Measurements from ENCODE around the gene SH3GL2.

SH3GL2 gene

DNA sequence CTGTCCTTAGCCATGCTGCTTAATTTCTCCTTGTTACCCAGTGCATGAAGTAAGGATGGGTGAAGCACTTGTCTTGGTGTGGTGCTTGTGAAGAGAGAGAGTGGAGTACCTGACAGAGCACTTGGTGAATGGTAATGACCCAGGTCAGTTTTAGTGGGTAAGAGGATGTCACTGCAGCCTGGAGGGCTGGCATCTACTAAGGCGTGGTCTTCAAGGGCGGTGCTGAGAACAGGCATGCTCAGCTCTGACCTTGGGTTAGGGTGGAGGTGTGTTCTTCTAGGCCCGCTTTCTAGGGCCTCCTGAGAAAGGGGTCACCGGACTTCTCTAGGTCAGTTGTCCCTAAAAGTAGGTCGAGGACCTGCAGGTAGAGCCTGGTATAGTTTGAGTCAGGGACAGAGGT, 25.7 kb downstream of the SH3GL2 start:
- DNase-seq (ENCODE audit: low read depth in 2 of 2), result no peak
- TF ChIP-seq, protein P1, sequence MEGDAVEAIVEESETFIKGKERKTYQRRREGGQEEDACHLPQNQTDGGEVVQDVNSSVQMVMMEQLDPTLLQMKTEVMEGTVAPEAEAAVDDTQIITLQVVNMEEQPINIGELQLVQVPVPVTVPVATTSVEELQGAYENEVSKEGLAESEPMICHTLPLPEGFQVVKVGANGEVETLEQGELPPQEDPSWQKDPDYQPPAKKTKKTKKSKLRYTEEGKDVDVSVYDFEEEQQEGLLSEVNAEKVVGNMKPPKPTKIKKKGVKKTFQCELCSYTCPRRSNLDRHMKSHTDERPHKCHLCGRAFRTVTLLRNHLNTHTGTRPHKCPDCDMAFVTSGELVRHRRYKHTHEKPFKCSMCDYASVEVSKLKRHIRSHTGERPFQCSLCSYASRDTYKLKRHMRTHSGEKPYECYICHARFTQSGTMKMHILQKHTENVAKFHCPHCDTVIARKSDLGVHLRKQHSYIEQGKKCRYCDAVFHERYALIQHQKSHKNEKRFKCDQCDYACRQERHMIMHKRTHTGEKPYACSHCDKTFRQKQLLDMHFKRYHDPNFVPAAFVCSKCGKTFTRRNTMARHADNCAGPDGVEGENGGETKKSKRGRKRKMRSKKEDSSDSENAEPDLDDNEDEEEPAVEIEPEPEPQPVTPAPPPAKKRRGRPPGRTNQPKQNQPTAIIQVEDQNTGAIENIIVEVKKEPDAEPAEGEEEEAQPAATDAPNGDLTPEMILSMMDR (IDR thresholded peaks at IDR 0.05; ENCODE audit: low read depth, low read length), result no peak
- H3K4me3 ChIP-seq (replicated peaks in 1 of 2; ENCODE audit: low read depth in 2 of 2, low read length in 2 of 2), result no peak overlapping the region

GRCh38 chr9:17609312-17610005, 30.6 kb downstream of the SH3GL2 start:
- H3K4me3 ChIP-seq (replicated peaks in 1 of 2; ENCODE audit: low read depth in 2 of 2, low read length in 2 of 2), result no peak overlapping the region
- DNase-seq (ENCODE audit: low read depth in 2 of 2), result no peak
- TF ChIP-seq, protein P1 (IDR thresholded peaks at IDR 0.05; ENCODE audit: low read depth, low read length), result no peak

DNA sequence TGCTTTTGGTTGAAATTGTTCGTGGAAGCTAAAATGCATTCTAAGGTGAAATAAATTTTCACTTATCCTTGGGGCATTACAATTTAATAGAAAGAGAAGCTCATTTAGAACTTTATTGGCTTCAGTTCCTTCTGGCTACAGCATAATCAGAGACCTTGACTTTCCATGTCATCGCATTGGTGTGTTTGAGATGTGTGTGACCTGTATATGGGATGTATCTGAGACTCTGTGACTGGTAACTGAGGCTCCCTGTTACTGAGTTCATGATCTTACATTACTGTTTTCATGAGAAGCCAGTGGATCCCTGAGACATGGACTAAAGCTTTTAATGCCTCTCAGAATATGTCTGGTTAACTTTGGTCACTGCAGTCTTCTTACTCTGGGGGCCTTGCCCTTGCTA, 32.5 kb downstream of the SH3GL2 start:
- TF ChIP-seq, protein P1 (IDR thresholded peaks at IDR 0.05; ENCODE audit: low read depth, low read length), result no peak
- no peak for DNase-seq (ENCODE audit: low read depth in 2 of 2)

DNA sequence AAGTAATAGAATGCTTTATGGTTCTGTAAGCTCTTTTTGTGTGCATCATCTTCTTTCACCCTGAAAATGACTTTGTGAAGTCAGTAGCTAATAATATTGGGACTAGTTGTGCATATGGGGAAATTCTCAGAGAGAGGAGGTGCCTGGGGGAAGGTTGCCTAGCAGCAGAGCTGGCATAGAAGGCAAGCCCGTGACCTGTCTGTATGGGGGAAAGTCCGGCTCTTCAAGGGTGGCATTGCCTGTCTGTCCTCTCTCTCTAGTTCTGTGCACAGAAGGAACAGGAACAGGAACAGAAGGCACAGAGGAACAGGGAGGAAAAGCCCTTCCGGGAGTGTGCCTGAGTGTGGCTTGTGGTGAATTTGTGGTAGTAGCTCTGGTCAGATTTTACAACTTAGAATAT, 33.1 kb downstream of the SH3GL2 start:
- DNase-seq (ENCODE audit: low read depth in 2 of 2), result no peak
- H3K4me3 ChIP-seq (replicated peaks in 1 of 2; ENCODE audit: low read depth in 2 of 2, low read length in 2 of 2), result no peak overlapping the region
- TF ChIP-seq, protein P1 (IDR thresholded peaks at IDR 0.05; ENCODE audit: low read depth, low read length), result no peak

More for the DNA sequence above, 32.5 kb downstream of the SH3GL2 start:
- H3K4me3 ChIP-seq (replicated peaks in 1 of 2; ENCODE audit: low read depth in 2 of 2, low read length in 2 of 2), result no peak overlapping the region

GRCh38 chr9:17613758-17614157, 34.9 kb downstream of the SH3GL2 start:
- peak; percentile 30 to 43 for DNase-seq (ENCODE audit: low read depth in 2 of 2)
- no peak overlapping the region for H3K4me3 ChIP-seq (replicated peaks in 1 of 2; ENCODE audit: low read depth in 2 of 2, low read length in 2 of 2)
- TF ChIP-seq, protein P1 (IDR thresholded peaks at IDR 0.05; ENCODE audit: low read depth, low read length), result no peak

- TF ChIP-seq, protein P1 (IDR thresholded peaks at IDR 0.05; ENCODE audit: low read depth, low read length), result no peak
- no peak for DNase-seq (ENCODE audit: low read depth in 2 of 2)
- no peak overlapping the region for H3K4me3 ChIP-seq (replicated peaks in 1 of 2; ENCODE audit: low read depth in 2 of 2, low read length in 2 of 2)
Observed at GRCh38 chr9:17614250-17614649, 35.4 kb downstream of the SH3GL2 start.

DNA sequence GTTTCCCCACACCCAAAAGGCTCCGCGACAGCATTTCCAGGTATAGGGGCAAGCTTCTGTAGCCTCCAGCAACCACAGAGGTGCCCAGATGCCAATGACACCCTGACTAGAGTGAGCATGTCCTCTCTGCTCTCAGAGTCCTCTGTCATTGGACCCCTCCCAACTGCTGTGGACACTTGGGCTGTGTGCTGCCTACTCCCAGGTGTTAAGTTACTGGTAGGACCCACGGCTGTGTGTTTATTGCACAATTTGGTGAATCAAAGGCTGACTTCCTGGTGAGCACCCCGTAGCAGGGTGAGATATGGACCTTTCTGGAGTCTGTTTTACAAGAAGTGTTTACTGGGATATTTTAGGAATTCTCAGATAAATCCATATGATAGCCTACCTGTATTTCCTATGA, 36.0 kb downstream of the SH3GL2 start:
- H3K4me3 ChIP-seq (replicated peaks in 1 of 2; ENCODE audit: low read depth in 2 of 2, low read length in 2 of 2), result no peak overlapping the region
- no peak for DNase-seq (ENCODE audit: low read depth in 2 of 2)
- TF ChIP-seq, protein P1 (IDR thresholded peaks at IDR 0.05; ENCODE audit: low read depth, low read length), result no peak

Measured in cardiac fibroblast (primary cell).